A549 (cell line): Measurements from ENCODE around the gene GPR139.

Experiments
- CHD2 ChIP-seq: fragments of 150-350 bp; IDR thresholded peaks from 2 replicates; pipeline ENCODE4 v1.6.1; 2014; ENCODE audit warnings: low read length; ENCODE audit not compliant: partially characterized antibody
- ESRRA ChIP-seq: fragments of 150-350 bp; IDR thresholded peaks from 2 replicates; pipeline ENCODE4 v1.6.1; 2014; ENCODE audit warnings: mild to moderate bottlenecking, low read length, borderline replicate concordance
- JUN ChIP-seq, 2 experiments: fragments of >200 bp; sonication (Bioruptor Twin); formaldehyde crosslinking; IDR thresholded peaks; 2 replicates in 1 of 2; 3 replicates in 1 of 2; pipeline ENCODE4 v1.6.1; 2016 to 2017
- RAD21 ChIP-seq, 2 experiments: fragments of >200 bp in 1 of 2; sonication (Bioruptor Twin) in 1 of 2; formaldehyde crosslinking in 1 of 2; IDR thresholded peaks in 1 of 2; conservative IDR thresholded peaks in 1 of 2; 2 replicates in 1 of 2; 3 replicates in 1 of 2; pipeline ENCODE4 v1.6.1; 2012 to 2018; ENCODE audit warnings: inconsistent platforms in 1 of 2
- RFX5 ChIP-seq: fragments of 450-650 bp; IDR thresholded peaks from 2 replicates; pipeline ENCODE4 v1.7.1; 2014; ENCODE audit warnings: antibody characterized with exemption, mild to moderate bottlenecking, moderate library complexity
- SMC3 ChIP-seq: fragments of >200 bp; sonication (Bioruptor Twin); formaldehyde crosslinking; IDR thresholded peaks from 3 replicates; pipeline ENCODE4 v1.6.1; 2018; ENCODE audit warnings: inconsistent platforms
- TP53 ChIP-seq: fragments of 250-450 bp; sonication (Bioruptor Pico); IDR thresholded peaks from 2 replicates; pipeline ENCODE4 v1.5.0; 2021; ENCODE audit warnings: mild to moderate bottlenecking, moderate library complexity
- TF ChIP-seq, protein P1 (sequence below): fragments of >200 bp; sonication (Bioruptor Twin); formaldehyde crosslinking; IDR thresholded peaks from 3 replicates; pipeline ENCODE4 v1.5.1; 2016
- TF ChIP-seq, protein P2 (sequence below): fragments of 250-450 bp; sonication (Bioruptor Pico); IDR thresholded peaks from 2 replicates; pipeline ENCODE4 v1.5.0; 2021; ENCODE audit warnings: mild to moderate bottlenecking, moderate library complexity, borderline replicate concordance
- TF ChIP-seq, protein P3 (sequence below): IDR thresholded peaks from 2 replicates; pipeline ENCODE4 v1.6.1; 2012

DNA sequence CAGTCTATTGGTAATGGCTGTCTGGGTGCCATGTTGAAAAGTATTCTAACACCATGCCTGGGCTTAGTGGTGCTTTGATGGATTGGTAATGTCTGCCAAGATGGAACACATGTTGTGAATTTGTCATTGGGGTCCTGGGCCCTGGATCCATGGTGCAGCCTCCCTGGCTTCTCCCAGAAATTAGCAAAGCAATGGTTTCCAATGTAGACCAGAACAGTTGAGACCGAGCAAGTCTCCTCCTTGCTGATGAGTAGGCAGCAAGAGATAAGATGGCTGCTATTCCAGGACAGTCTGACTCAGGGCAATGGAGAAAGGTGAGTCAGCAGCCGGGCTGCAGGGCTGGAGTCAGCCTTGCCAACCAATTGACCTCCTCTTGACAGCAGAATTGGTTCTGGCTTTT is 30.8 kb downstream of the GPR139 start:
- no peak for TF ChIP-seq RFX5
- TF ChIP-seq JUN (IDR thresholded peaks at IDR 0.05): no peak
- TF ChIP-seq SMC3: no peak
- TF ChIP-seq TP53: no peak
- TF ChIP-seq RAD21 (conservative IDR thresholded peaks at IDR 0.05 in 1 of 2, IDR thresholded peaks at IDR 0.05 in 1 of 2): no peak
- TF ChIP-seq, protein P1, sequence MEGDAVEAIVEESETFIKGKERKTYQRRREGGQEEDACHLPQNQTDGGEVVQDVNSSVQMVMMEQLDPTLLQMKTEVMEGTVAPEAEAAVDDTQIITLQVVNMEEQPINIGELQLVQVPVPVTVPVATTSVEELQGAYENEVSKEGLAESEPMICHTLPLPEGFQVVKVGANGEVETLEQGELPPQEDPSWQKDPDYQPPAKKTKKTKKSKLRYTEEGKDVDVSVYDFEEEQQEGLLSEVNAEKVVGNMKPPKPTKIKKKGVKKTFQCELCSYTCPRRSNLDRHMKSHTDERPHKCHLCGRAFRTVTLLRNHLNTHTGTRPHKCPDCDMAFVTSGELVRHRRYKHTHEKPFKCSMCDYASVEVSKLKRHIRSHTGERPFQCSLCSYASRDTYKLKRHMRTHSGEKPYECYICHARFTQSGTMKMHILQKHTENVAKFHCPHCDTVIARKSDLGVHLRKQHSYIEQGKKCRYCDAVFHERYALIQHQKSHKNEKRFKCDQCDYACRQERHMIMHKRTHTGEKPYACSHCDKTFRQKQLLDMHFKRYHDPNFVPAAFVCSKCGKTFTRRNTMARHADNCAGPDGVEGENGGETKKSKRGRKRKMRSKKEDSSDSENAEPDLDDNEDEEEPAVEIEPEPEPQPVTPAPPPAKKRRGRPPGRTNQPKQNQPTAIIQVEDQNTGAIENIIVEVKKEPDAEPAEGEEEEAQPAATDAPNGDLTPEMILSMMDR: no peak
- TF ChIP-seq, protein P2, sequence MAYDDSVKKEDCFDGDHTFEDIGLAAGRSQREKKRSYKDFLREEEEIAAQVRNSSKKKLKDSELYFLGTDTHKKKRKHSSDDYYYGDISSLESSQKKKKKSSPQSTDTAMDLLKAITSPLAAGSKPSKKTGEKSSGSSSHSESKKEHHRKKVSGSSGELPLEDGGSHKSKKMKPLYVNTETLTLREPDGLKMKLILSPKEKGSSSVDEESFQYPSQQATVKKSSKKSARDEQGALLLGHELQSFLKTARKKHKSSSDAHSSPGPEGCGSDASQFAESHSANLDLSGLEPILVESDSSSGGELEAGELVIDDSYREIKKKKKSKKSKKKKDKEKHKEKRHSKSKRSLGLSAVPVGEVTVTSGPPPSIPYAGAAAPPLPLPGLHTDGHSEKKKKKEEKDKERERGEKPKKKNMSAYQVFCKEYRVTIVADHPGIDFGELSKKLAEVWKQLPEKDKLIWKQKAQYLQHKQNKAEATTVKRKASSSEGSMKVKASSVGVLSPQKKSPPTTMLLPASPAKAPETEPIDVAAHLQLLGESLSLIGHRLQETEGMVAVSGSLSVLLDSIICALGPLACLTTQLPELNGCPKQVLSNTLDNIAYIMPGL (CRISPR knock-in tag): no peak
- TF ChIP-seq ESRRA: no peak
- TF ChIP-seq CHD2: no peak
- TF ChIP-seq, protein P3, sequence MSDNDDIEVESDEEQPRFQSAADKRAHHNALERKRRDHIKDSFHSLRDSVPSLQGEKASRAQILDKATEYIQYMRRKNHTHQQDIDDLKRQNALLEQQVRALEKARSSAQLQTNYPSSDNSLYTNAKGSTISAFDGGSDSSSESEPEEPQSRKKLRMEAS: no peak
